NCI-H2171 (cell line): Measurements from ENCODE around the gene ADIPOR2.

Experiments used
- DNase-seq: peaks from one replicate; lab custom pipeline; 2025; lab: John Stamatoyannopoulos, UW

ADIPOR2 gene

GRCh38 chr12:1830401-1830845, 139.6 kb downstream of the ADIPOR2 start:
- no peak for DNase-seq

GRCh38 chr12:1830981-1831963, 140.4 kb downstream of the ADIPOR2 start:
- DNase-seq, result no peak

- DNase-seq, result peak; percentile 74
Observed at GRCh38 chr12:1832801-1833595, 142.1 kb downstream of the ADIPOR2 start.

GRCh38 chr12:1833596-1834028, 142.7 kb downstream of the ADIPOR2 start:
- DNase-seq, result no peak

- no peak for DNase-seq
Observed at GRCh38 chr12:1834186-1834925, 143.5 kb downstream of the ADIPOR2 start.

GRCh38 chr12:1835211-1836131, 144.6 kb downstream of the ADIPOR2 start:
- DNase-seq, result peak; percentile 92

GRCh38 chr12:1836241-1836803, 145.5 kb downstream of the ADIPOR2 start:
- no peak for DNase-seq

GRCh38 chr12:1836854-1837421, 146.1 kb downstream of the ADIPOR2 start:
- peak; percentile 97 for DNase-seq

- no peak for DNase-seq
Observed at GRCh38 chr12:1837541-1838204, 146.8 kb downstream of the ADIPOR2 start.
